Embryonic facial prominence (tissue), 1 donor: ENCODE data around the gene TGFBR3.

Experiments used
- DNase-seq: peaks from one replicate; pipeline ENCODE4 v3.0.0-alpha.2; 2016; ENCODE audit errors: extremely low spot score

The TGFBR3 gene

GRCh38 chr1:91885716-91886506 lies at the start of gene TGFBR3:
TGFBR3 (minus strand) TSS chr1:91886151; CDS start chr1:91861531, 24,620 bp downstream.
- peak; percentile 88 for DNase-seq

- DNase-seq = no peak
These were observed 43.3 kb upstream of the TGFBR3 start for GRCh38 chr1:91929250-91929649.

GRCh38 chr1:91928026-91928425 lies 42.1 kb upstream of the TGFBR3 start:
- no peak for DNase-seq

- no peak for DNase-seq
These were observed 39.9 kb upstream of the TGFBR3 start for GRCh38 chr1:91925644-91926435.

- DNase-seq = no peak
These were observed 38.2 kb upstream of the TGFBR3 start for GRCh38 chr1:91924146-91924545.

GRCh38 chr1:91919962-91920361 lies 34.0 kb upstream of the TGFBR3 start:
- no peak for DNase-seq

- DNase-seq = no peak
These were observed 31.0 kb upstream of the TGFBR3 start for GRCh38 chr1:91916811-91917460.

- DNase-seq = no peak
These were observed 30.1 kb upstream of the TGFBR3 start for GRCh38 chr1:91916046-91916445.

GRCh38 chr1:91913018-91913417 lies 27.1 kb upstream of the TGFBR3 start:
- DNase-seq = no peak

- no peak for DNase-seq
These were observed 26.3 kb upstream of the TGFBR3 start for GRCh38 chr1:91912266-91912665.

- DNase-seq = no peak
These were observed 15.3 kb upstream of the TGFBR3 start for GRCh38 chr1:91901231-91901630.

- no peak for DNase-seq
These were observed 14.6 kb upstream of the TGFBR3 start for GRCh38 chr1:91900562-91900961.

GRCh38 chr1:91897016-91897415 lies 11.1 kb upstream of the TGFBR3 start:
- DNase-seq = no peak

GRCh38 chr1:91895832-91896556 lies 10.0 kb upstream of the TGFBR3 start:
- no peak for DNase-seq

- no peak for DNase-seq
These were observed 8.2 kb upstream of the TGFBR3 start for GRCh38 chr1:91894036-91894761.

- no peak for DNase-seq
These were observed 6.0 kb upstream of the TGFBR3 start for GRCh38 chr1:91891969-91892368.

GRCh38 chr1:91891454-91891853 lies 5.5 kb upstream of the TGFBR3 start:
- DNase-seq = no peak

- no peak for DNase-seq
These were observed 3.9 kb upstream of the TGFBR3 start for GRCh38 chr1:91889717-91890459.

GRCh38 chr1:91885213-91885715 lies 687 bp downstream of the TGFBR3 start:
- no peak for DNase-seq
